ENCODE measurements around the gene SPSB2. TPM values are rescaled to one million over a fixed set of nuclear protein-coding genes. Genes with fewer than 3 reads are reported as not detected.
A peak's percentile ranks its signal among the peaks of the same experiment; 100 is the strongest.
"Not testable (repeated sequence)": the region's sequence is repeated elsewhere in the genome, so short reads cannot be mapped to it uniquely, and the experiment has no call there.

Gene SPSB2
- total RNA-seq, 1 donor from 2014 or later, result 2.2 TPM

- ATAC-seq (no peak), DNase-seq (no peak)
- intact Hi-C loops (cut with micrococcal nuclease), result no loop called here
Measured at GRCh38 chr12:6883252-6883651, 10.1 kb upstream of the SPSB2 start.

DNA sequence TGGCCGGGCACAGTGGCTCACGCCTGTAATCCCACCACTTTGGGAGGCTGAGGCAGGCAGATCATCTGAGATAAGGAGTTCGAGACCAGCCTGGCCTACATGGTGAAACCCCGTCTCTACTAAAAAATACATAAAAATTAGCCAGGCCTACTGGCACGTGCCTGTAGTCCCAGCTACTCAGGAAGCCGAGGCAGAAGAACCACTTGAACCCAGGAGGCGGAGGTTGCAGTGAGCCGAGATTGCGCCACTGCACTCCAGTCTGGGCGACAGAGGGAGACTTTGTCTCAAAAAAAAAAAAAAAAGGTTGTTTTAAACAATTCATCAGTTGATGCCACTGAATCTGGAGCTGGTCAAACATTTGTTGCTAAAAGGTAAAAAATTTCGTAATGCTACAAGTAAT is 6.7 kb upstream of the SPSB2 start:
- DNase-seq; intact Hi-C loops (cut with micrococcal nuclease); ATAC-seq: not testable (repeated sequence)

DNA sequence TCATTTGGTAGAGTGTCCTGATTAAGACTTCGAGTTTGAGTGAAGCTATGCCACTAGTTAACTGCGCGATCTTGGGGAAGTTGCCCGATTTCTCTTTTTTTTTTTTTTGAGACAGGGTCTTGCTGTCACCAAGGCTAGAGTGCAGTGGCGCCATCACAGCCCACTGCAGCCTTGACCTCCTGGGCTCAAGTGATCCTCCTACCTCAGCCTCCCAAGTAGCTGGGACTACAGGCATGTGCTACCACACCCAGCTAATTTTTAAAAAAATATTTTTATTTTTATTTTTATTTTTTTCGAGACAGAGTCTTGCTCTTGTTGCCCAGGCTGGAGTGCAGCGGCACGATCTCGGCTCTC is 889 bp upstream of the SPSB2 start:
- ATAC-seq; intact Hi-C loops (cut with micrococcal nuclease); DNase-seq: not testable (repeated sequence)

- ATAC-seq, result peak; percentile 74
- peak; percentile 92 for DNase-seq
- intact Hi-C loops (cut with micrococcal nuclease), result no loop called here
Measured at GRCh38 chr12:6872073-6873048, 742 bp downstream of the SPSB2 start.

- intact Hi-C loops (cut with micrococcal nuclease), result no loop called here
- peak; percentile 46 for DNase-seq
- ATAC-seq, result no peak
Measured at GRCh38 chr12:6871052-6871957, 1.8 kb downstream of the SPSB2 start.

DNA sequence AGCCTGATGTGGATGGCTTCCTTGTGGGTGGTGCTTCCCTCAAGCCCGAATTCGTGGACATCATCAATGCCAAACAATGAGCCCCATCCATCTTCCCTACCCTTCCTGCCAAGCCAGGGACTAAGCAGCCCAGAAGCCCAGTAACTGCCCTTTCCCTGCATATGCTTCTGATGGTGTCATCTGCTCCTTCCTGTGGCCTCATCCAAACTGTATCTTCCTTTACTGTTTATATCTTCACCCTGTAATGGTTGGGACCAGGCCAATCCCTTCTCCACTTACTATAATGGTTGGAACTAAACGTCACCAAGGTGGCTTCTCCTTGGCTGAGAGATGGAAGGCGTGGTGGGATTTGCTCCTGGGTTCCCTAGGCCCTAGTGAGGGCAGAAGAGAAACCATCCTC is 2.8 kb downstream of the SPSB2 start:
- DNase-seq; intact Hi-C loops (cut with micrococcal nuclease); ATAC-seq: not testable (repeated sequence)

- intact Hi-C loops (cut with micrococcal nuclease), result no loop called here
- ATAC-seq, result peak; percentile 3
Measured at GRCh38 chr12:6869049-6870021, 3.8 kb downstream of the SPSB2 start.

DNA sequence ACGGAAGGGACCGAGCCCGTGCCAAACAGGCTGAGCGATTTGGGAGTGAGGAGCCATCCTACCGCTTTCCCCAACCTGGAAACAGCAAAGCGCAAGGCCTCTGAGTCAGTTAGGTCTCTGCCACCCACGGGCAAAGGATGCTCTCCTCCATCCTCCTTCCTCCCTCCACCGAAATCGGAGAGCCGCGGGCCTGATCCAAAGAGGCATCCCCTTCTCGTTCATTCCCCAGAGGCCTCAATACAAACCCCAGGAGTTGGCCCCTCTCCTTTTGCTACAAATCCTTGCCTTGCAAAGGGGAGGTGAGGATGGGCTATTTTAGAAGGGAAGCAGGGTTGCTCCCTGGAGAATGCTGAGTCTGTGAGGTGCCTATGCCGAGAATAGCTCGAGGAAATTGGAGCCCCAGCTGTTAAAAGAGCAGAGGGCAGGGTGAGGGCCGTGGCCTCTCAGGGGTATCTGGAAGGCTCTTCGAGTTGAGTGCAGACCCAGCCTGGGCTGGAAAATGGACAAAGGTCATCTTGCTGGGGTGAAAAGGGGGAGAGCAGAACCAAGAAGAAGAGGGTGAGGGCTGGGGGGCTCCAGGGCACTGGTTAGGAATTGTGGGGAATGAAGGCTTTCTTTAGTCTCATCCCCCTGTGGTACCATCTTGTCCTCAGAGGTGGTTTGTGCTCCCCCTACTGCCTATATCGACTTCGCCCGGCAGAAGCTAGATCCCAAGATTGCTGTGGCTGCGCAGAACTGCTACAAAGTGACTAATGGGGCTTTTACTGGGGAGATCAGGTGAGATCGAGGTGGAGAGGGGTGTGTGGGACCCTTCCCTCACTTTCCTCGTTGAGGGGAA is 4.7 kb downstream of the SPSB2 start:
- DNase-seq (no peak), ATAC-seq (no peak)
- intact Hi-C loops (cut with micrococcal nuclease), result no loop called here

More at GRCh38 chr12:6869049-6870021, 3.8 kb downstream of the SPSB2 start:
- peak; percentile 78 for DNase-seq

DNA sequence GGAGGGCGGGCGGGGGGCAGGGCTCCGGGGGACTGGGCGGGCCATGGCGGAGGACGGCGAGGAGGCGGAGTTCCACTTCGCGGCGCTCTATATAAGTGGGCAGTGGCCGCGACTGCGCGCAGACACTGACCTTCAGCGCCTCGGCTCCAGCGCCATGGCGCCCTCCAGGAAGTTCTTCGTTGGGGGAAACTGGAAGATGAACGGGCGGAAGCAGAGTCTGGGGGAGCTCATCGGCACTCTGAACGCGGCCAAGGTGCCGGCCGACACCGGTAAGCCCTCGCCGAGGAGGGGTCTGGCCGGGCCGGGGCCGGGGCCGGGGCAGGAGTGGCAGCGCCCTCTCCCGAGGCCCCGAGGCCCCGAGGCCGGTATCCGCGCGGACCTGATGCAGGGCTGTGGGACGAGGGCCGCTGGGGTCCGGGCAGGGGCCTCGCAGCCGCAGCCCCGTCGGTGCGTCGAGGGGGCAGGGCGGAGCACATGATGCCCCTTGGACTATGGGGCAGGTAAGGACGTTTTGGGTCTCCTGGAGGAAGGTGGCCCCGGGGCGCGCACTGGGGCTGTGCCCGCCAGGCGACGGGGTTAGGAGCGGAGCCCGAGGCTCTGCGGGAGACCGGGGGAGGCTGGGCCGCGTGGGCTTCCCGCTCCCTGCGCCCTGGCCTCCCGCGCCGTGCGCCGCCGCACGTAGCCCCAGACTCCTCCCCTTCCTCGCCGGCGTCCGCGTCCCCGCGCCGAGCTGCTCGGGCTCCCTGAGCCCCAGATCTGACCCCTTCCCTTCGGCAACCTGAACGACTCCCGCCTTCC is 5.5 kb downstream of the SPSB2 start, which contains the start of gene TPI1:
Gene TPI1, plus strand, starts transcription at position 119 of the 798 bp plus-strand sequence. Its CDS starts 36 bp downstream, at position 155.
- peak; percentile 91 for DNase-seq
- peak; percentile 85 for ATAC-seq
- intact Hi-C loops (cut with micrococcal nuclease), result no loop called here

GRCh38 chr12:6866920-6867412 is 6.1 kb downstream of the SPSB2 start:
- intact Hi-C loops (cut with micrococcal nuclease), result no loop called here
- DNase-seq, result no peak
- ATAC-seq, result peak; percentile 4

DNA sequence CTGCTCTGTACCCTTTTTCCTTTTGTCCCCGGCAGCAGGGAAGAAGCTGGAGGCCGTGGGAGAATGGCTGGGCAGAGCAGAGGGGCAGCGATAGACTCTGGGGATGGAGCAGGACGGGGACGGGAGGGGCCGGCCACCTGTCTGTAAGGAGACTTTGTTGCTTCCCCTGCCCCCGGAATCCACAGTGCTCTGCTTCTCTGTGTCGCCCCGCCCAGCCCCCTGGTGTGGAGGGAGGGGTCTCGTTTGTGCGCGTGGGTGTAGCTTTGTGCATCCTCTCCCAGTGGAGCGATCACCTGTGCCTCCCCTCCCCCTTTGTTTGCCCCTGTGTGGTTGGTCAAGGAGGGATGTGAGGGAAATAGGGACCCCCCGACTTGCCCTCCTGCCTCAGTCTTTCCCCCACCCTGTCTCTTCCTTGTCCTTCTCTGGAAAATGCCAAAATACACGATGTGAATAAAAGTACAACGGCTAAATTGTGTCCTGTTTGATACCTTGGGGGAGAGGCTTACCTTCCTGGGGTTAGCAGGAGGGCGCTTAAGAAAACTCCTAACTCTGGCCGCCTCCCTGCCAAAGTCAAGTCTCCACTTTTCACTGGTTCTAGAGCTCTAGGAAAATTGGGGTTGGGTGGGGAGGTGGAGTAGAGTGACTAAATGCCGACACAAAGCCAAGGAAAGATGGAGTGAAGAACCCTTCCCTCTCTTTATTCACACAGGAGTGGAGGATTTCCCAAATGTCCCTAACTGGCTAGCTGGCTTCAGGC is 6.8 kb downstream of the SPSB2 start:
- no peak for ATAC-seq
- intact Hi-C loops (cut with micrococcal nuclease), result no loop called here
- no peak for DNase-seq

- ATAC-seq; intact Hi-C loops (cut with micrococcal nuclease); DNase-seq: not testable (repeated sequence)
Measured at GRCh38 chr12:6865307-6865706, 7.8 kb downstream of the SPSB2 start.

- DNase-seq, result no peak
- ATAC-seq, result no peak
- intact Hi-C loops (cut with micrococcal nuclease), result no loop called here
Measured at GRCh38 chr12:6863586-6864321, 9.3 kb downstream of the SPSB2 start.

- ATAC-seq (no peak), DNase-seq (no peak)
- intact Hi-C loops (cut with micrococcal nuclease), result no loop called here
Measured at GRCh38 chr12:6863033-6863432, 10.1 kb downstream of the SPSB2 start.

- DNase-seq (no peak), ATAC-seq (no peak)
- intact Hi-C loops (cut with micrococcal nuclease), result no loop called here
Measured at GRCh38 chr12:6861391-6861790, 11.7 kb downstream of the SPSB2 start.

Data from left ventricle myocardium superior (tissue), 1 donor.